ENCODE results near the gene CCDC110.

- TF ChIP-seq, protein P1, sequence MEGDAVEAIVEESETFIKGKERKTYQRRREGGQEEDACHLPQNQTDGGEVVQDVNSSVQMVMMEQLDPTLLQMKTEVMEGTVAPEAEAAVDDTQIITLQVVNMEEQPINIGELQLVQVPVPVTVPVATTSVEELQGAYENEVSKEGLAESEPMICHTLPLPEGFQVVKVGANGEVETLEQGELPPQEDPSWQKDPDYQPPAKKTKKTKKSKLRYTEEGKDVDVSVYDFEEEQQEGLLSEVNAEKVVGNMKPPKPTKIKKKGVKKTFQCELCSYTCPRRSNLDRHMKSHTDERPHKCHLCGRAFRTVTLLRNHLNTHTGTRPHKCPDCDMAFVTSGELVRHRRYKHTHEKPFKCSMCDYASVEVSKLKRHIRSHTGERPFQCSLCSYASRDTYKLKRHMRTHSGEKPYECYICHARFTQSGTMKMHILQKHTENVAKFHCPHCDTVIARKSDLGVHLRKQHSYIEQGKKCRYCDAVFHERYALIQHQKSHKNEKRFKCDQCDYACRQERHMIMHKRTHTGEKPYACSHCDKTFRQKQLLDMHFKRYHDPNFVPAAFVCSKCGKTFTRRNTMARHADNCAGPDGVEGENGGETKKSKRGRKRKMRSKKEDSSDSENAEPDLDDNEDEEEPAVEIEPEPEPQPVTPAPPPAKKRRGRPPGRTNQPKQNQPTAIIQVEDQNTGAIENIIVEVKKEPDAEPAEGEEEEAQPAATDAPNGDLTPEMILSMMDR (IDR thresholded peaks at IDR 0.05), result no peak
- no peak for TF ChIP-seq POLR2A (IDR thresholded peaks at IDR 0.05)
Observed at GRCh38 chr4:185510806-185511205, 39.3 kb upstream of the CCDC110 start.
